GM23338 (cell line): ENCODE measurements around the gene SLC29A2. TPM values are rescaled to one million over a fixed set of nuclear protein-coding genes. Genes with fewer than 3 reads are reported as not detected.

Source experiments
- ATAC-seq: fragments of 200-7000 bp; cut with Tn5 transposase; 3 replicates; pipeline ENCODE4 v1.9.1; 2020
- DNase-seq: peaks from one replicate; pipeline ENCODE4 v3.0.0-alpha.2; 2015; ENCODE audit warnings: low spot score
- H2AFZ ChIP-seq: fragments of 200-600 bp; sonication (generic); 2 replicates; pipeline ENCODE4 v1.8.0; 2016; ENCODE audit warnings: antibody characterized with exemption, mild to moderate bottlenecking, moderate library complexity
- H3F3A ChIP-seq: fragments of 200-600 bp; sonication (generic); replicated peaks from 2 replicates; pipeline ENCODE4 v1.8.0; 2017; ENCODE audit warnings: antibody characterized with exemption, mixed run types, low read depth
- H3K27ac ChIP-seq: fragments of 200-600 bp; sonication (generic); 2 replicates; pipeline ENCODE4 v1.6.1; 2016; ENCODE audit warnings: low read depth
- H3K27me3 ChIP-seq: fragments of 200-600 bp; sonication (generic); 2 replicates; pipeline ENCODE4 v1.8.0; 2016; ENCODE audit warnings: mild to moderate bottlenecking, mixed run types, moderate library complexity; ENCODE audit not compliant: insufficient read depth
- H3K36me3 ChIP-seq: fragments of 200-600 bp; sonication (generic); 2 replicates; pipeline ENCODE4 v1.8.0; 2016; ENCODE audit warnings: mild to moderate bottlenecking; ENCODE audit not compliant: insufficient read depth
- H3K4me1 ChIP-seq: fragments of 200-600 bp; sonication (generic); 2 replicates; pipeline ENCODE4 v1.8.0; 2016; ENCODE audit warnings: mild to moderate bottlenecking, moderate library complexity; ENCODE audit not compliant: insufficient read depth
- H3K4me2 ChIP-seq: fragments of 200-600 bp; sonication (generic); 2 replicates; pipeline ENCODE4 v1.7.1; 2017; ENCODE audit warnings: mixed run types
- H3K4me3 ChIP-seq: fragments of 200-600 bp; sonication (generic); 2 replicates; pipeline ENCODE4 v1.6.1; 2016; ENCODE audit warnings: mixed run types
- H3K79me2 ChIP-seq: fragments of 200-600 bp; sonication (generic); replicated peaks from 2 replicates; pipeline ENCODE4 v1.8.0; 2017; ENCODE audit warnings: mild to moderate bottlenecking; ENCODE audit not compliant: insufficient read depth
- H3K9me2 ChIP-seq: fragments of 200-600 bp; sonication (generic); 2 replicates; pipeline ENCODE4 v1.8.0; 2017; ENCODE audit not compliant: insufficient read depth
- H4K20me1 ChIP-seq: fragments of 200-600 bp; sonication (generic); replicated peaks from 2 replicates; pipeline ENCODE4 v1.8.0; 2017; ENCODE audit warnings: mild to moderate bottlenecking; ENCODE audit not compliant: insufficient read depth
- H3K27ac Mint-ChIP-seq: 2 replicates; pipeline ENCODE4 v1.8.0; 2020; ENCODE audit warnings: inconsistent platforms, mild to moderate bottlenecking, moderate library complexity, mixed read lengths
- H3K27me3 Mint-ChIP-seq: 3 replicates; pipeline ENCODE4 v1.8.0; 2022; ENCODE audit warnings: low read depth, mild to moderate bottlenecking, moderate library complexity, mixed read lengths, inconsistent platforms; ENCODE audit not compliant: insufficient read depth, poor library complexity
- H3K36me3 Mint-ChIP-seq: 3 replicates; pipeline ENCODE4 v1.8.0; 2021; ENCODE audit warnings: low read depth, mild to moderate bottlenecking, inconsistent platforms, moderate library complexity, mixed read lengths
- H3K4me1 Mint-ChIP-seq: 3 replicates; pipeline ENCODE4 v1.8.0; 2020; ENCODE audit warnings: mild to moderate bottlenecking, inconsistent platforms, mixed read lengths
- H3K4me3 Mint-ChIP-seq: 3 replicates; pipeline ENCODE4 v1.8.0; 2021; ENCODE audit warnings: moderate library complexity, mild to moderate bottlenecking, inconsistent platforms, mixed read lengths
- H3K9me3 Mint-ChIP-seq: 3 replicates; pipeline ENCODE4 v1.8.0; 2020; ENCODE audit warnings: moderate library complexity, mild to moderate bottlenecking, inconsistent platforms, mixed read lengths
- CREB1 ChIP-seq: fragments of 250-450 bp; sonication (Bioruptor Pico); IDR thresholded peaks from 2 replicates; pipeline ENCODE4 v1.5.0; 2020; ENCODE audit warnings: low read depth, mild to moderate bottlenecking, moderate library complexity
- EZH2 ChIP-seq: fragments of 200-600 bp; sonication (generic); IDR thresholded peaks from one replicate; pipeline ENCODE4 v1.8.0; 2017; ENCODE audit warnings: antibody characterized with exemption, mild to moderate bottlenecking, low read depth; ENCODE audit not compliant: unreplicated experiment
- NANOG ChIP-seq: IDR thresholded peaks from 2 replicates; pipeline ENCODE4 v1.6.1; 2016; ENCODE audit warnings: antibody characterized with exemption, borderline replicate concordance
- POLR2AphosphoS5 ChIP-seq: IDR thresholded peaks from 2 replicates; pipeline ENCODE4 v1.6.1; 2016; ENCODE audit warnings: antibody characterized with exemption, low read depth
- REST ChIP-seq: IDR thresholded peaks from one replicate; pipeline ENCODE4 v1.6.1; 2018; ENCODE audit warnings: antibody characterized with exemption; ENCODE audit not compliant: unreplicated experiment
- ZNF114 ChIP-seq: fragments of 250-450 bp; sonication (Bioruptor Pico); IDR thresholded peaks from 2 replicates; pipeline ENCODE4 v1.5.0; 2020; ENCODE audit warnings: mild to moderate bottlenecking, moderate library complexity
- polyA plus RNA-seq: library from polyadenylated mRNA; unstranded; fragments of >200 nt; fragmentation: Nextera tagmentation; extraction: Ambion mirVana; gene quantifications from 2 replicates; pipeline ENCODE4 v1.2.1, GENCODE V29; 2016
- total RNA-seq: library from RNA; depleted of rRNA; stranded (reverse); fragments of >200 nt; shearing (Covaris generic); gene quantifications from 2 replicates; pipeline ENCODE4 v1.2.3, GENCODE V29; 2014
- TF ChIP-seq, protein P1 (sequence below): IDR thresholded peaks from 2 replicates; pipeline ENCODE4 v1.6.1; 2016; ENCODE audit warnings: antibody characterized with exemption
- TF ChIP-seq, protein P2 (sequence below), 2 experiments: fragments of 200-600 bp in 1 of 2; sonication (generic) in 1 of 2; conservative IDR thresholded peaks; 2 replicates each; pipeline versions ENCODE4 v1.5.1 to v1.6.1; 2016 to 2017; ENCODE audit warnings: antibody characterized with exemption in 2 of 2, low read depth in 2 of 2, mild to moderate bottlenecking in 2 of 2, moderate library complexity in 1 of 2

SLC29A2 gene
- total and polyA plus RNA-seq, 2 experiments from 2014 or later: 26.0 to 31.1 TPM

DNA sequence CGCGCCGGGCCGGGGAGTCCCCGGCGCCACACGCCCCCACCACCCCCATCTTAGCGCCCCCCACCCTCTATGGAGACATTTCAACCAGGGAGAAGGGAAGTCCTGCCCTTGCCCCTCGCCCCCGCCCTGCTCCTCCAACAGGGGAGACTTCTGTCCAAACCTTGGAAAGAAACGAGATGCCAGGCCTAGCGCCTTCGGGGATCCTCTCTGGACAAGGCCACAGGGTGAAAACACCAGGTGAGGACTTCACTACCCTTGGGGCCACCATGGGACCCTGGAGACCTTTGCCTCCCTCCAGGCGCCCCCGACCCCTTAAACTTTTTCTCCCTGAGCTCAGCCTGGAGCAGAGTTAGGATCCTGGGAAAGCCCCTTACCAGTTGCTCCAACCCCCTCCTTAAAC is 37.7 kb upstream of the SLC29A2 start:
- peak overlapping the region; percentile 70 for H3K4me3 ChIP-seq
- DNase-seq: no peak
- no peak; the same call in 2 of the 3 replicates for ATAC-seq
- 0 out of 2 replicates have a peak overlapping the region, but pooled peaks have one; percentile 85 for H2AFZ ChIP-seq
- Mint-ChIP-seq H3K4me3 (peak overlapping the region; percentile 52; the same call in 2 of the 3 replicates), H3K4me1 (peaks cover 27% of the 10 kb centered on the region), H3K27me3 (peaks cover 3% of the 10 kb centered on the region), H3K27ac (no peak overlapping the region), H3K36me3 (peaks cover 2% of the 10 kb centered on the region; the same call in 1 of the 3 replicates), H3K9me3 (no peaks in the 10 kb centered on the region)
- TF ChIP-seq EZH2: no peak
- TF ChIP-seq, protein P1, sequence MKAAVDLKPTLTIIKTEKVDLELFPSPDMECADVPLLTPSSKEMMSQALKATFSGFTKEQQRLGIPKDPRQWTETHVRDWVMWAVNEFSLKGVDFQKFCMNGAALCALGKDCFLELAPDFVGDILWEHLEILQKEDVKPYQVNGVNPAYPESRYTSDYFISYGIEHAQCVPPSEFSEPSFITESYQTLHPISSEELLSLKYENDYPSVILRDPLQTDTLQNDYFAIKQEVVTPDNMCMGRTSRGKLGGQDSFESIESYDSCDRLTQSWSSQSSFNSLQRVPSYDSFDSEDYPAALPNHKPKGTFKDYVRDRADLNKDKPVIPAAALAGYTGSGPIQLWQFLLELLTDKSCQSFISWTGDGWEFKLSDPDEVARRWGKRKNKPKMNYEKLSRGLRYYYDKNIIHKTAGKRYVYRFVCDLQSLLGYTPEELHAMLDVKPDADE: no peak
- no peak for TF ChIP-seq ZNF114 (CRISPR knock-in tag)
- no peak for TF ChIP-seq CREB1 (CRISPR knock-in tag)
- H3K9me2 ChIP-seq: no peaks in the 10 kb centered on the region
- no peaks in the 10 kb centered on the region for H4K20me1 ChIP-seq
- H3K27ac ChIP-seq: peak overlapping the region; percentile 59; the same call in 1 of the 2 replicates
- H3K79me2 ChIP-seq: peaks cover 9% of the 10 kb centered on the region; the same call in 1 of the 2 replicates
- H3K4me2 ChIP-seq: peak overlapping the region; percentile 80
- peaks cover 21% of the 10 kb centered on the region for H3K4me1 ChIP-seq
- H3K27me3 ChIP-seq: no peaks in the 10 kb centered on the region
- H3F3A ChIP-seq: peaks cover 18% of the 10 kb centered on the region
- no peaks in the 10 kb centered on the region for H3K36me3 ChIP-seq

DNA sequence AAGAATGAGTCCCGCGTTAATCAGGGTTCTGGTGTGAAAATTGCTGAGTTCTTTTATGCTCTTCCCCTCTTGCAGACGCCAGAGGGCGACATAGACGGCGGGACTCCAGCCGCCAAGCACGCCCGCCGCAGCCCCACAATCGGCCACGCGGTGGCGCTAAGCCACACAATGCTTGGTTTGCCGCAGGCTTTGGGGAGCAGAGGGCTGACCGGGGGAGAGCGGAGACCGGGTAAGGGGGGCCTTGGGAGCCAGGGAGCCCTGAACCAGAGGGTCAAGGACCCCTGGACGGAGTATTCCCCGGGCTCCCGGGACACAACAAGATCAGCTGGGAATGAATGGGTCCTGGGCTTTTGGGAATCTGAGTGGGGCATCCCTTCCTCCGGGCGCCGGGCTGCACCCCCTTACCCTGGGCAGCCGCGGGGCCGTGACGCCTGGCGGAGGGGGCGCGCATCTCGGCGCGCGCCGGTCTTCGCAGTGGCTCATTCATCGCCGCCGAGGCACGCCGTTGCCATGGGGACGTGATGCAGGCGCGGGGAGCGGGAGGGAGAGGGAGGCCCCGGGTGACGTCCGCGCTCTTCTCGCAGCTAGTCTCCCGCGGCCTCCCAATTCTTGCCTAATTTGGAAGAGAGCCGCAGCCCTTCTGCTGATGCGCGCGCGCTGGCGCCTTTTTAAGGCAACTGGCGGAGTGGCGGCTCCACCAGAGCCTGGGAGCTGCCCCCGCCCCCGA is 37.1 kb upstream of the SLC29A2 start:
- H3K27ac Mint-ChIP-seq: no peak overlapping the region
- H3K9me2 ChIP-seq: no peaks in the 10 kb centered on the region
- H3K4me1 Mint-ChIP-seq: peaks cover 21% of the 10 kb centered on the region
- H3K27me3 Mint-ChIP-seq: peaks cover 3% of the 10 kb centered on the region
- H3K36me3 Mint-ChIP-seq: peaks cover 2% of the 10 kb centered on the region; the same call in 1 of the 3 replicates
- peaks cover 19% of the 10 kb centered on the region for H3K4me1 ChIP-seq
- peak overlapping the region; percentile 70 for H3K4me3 ChIP-seq
- H3K79me2 ChIP-seq: peaks cover 9% of the 10 kb centered on the region; the same call in 1 of the 2 replicates
- no peaks in the 10 kb centered on the region for H3K9me3 Mint-ChIP-seq
- no peaks in the 10 kb centered on the region for H4K20me1 ChIP-seq
- peak overlapping the region; percentile 80 for H3K4me2 ChIP-seq
- H3K4me3 Mint-ChIP-seq: peak overlapping the region; percentile 65
- H3F3A ChIP-seq: peaks cover 14% of the 10 kb centered on the region
- H2AFZ ChIP-seq: 0 out of 2 replicates have a peak overlapping the region, but pooled peaks have one; percentile 74
- peak overlapping the region; percentile 59; the same call in 1 of the 2 replicates for H3K27ac ChIP-seq
- ATAC-seq (peak; percentile 79), DNase-seq (peak; percentile 98)
- no peaks in the 10 kb centered on the region for H3K36me3 ChIP-seq
- no peaks in the 10 kb centered on the region for H3K27me3 ChIP-seq
- peak; percentile 18; the same call in 1 of the 2 replicates for TF ChIP-seq NANOG
- TF ChIP-seq, protein P1: no peak
- TF ChIP-seq, protein P2, sequence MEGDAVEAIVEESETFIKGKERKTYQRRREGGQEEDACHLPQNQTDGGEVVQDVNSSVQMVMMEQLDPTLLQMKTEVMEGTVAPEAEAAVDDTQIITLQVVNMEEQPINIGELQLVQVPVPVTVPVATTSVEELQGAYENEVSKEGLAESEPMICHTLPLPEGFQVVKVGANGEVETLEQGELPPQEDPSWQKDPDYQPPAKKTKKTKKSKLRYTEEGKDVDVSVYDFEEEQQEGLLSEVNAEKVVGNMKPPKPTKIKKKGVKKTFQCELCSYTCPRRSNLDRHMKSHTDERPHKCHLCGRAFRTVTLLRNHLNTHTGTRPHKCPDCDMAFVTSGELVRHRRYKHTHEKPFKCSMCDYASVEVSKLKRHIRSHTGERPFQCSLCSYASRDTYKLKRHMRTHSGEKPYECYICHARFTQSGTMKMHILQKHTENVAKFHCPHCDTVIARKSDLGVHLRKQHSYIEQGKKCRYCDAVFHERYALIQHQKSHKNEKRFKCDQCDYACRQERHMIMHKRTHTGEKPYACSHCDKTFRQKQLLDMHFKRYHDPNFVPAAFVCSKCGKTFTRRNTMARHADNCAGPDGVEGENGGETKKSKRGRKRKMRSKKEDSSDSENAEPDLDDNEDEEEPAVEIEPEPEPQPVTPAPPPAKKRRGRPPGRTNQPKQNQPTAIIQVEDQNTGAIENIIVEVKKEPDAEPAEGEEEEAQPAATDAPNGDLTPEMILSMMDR (conservative IDR thresholded peaks at IDR 0.05; ENCODE audit: low read depth in 2 of 2): peak; percentile 99 to 100
- TF ChIP-seq REST: peak; percentile 49
- TF ChIP-seq POLR2AphosphoS5: no peak
